ENCODE measurements around the gene FAM83F. TPM values are rescaled to one million over a fixed set of nuclear protein-coding genes. Genes with fewer than 3 reads are reported as not detected.

Gene FAM83F
- total RNA-seq, 1 experiment from 2014 or later = 43.1 TPM

GRCh38 chr22:40040927-40041326 lies 46.2 kb downstream of the FAM83F start:
- Mint-ChIP-seq H3K27me3 (ENCODE audit: low read depth) (peaks cover 18% of the 10 kb centered on the region), H3K36me3 (no peaks in the 10 kb centered on the region), H3K4me3 (no peak overlapping the region), H3K9me3 (no peaks in the 10 kb centered on the region), H3K4me1 (peaks cover 13% of the 10 kb centered on the region), H3K27ac (no peak overlapping the region)
- ChIA-PET POLR2A (no interaction called here), CTCF (interaction anchor here (0.7 to 1.2 kb wide), 3 partner anchors 16 to 108 kb away, joined by 3 to 6 read pairs (median 3); no protein-coding TSS in a partner anchor)
- no peak for ATAC-seq
- TF ChIP-seq, protein P1, sequence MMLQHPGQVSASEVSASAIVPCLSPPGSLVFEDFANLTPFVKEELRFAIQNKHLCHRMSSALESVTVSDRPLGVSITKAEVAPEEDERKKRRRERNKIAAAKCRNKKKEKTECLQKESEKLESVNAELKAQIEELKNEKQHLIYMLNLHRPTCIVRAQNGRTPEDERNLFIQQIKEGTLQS (CRISPR knock-in tag; conservative IDR thresholded peaks at IDR 0.05) = no peak
- TF ChIP-seq CBFB (CRISPR knock-in tag; IDR thresholded peaks at IDR 0.05; ENCODE audit: low read depth) = no peak
- no peak for TF ChIP-seq ZNF671 (CRISPR knock-in tag; IDR thresholded peaks at IDR 0.05)
- no peak for DNase-seq (ENCODE audit: low spot score)

- peaks cover 18% of the 10 kb centered on the region for H3K27me3 Mint-ChIP-seq (ENCODE audit: low read depth)
- ATAC-seq = no peak
- no peak for TF ChIP-seq HMGXB4 (CRISPR knock-in tag; IDR thresholded peaks at IDR 0.05)
- no peak for TF ChIP-seq HMGA2 (CRISPR knock-in tag; IDR thresholded peaks at IDR 0.05)
- no peak for TF ChIP-seq ZNF425 (CRISPR knock-in tag; conservative IDR thresholded peaks at IDR 0.05)
- TF ChIP-seq ELF4 (CRISPR knock-in tag; IDR thresholded peaks at IDR 0.05; ENCODE audit: low read depth) = no peak
- no peak for TF ChIP-seq NR3C1 (CRISPR knock-in tag; conservative IDR thresholded peaks at IDR 0.05; ENCODE audit: low read depth)
- TF ChIP-seq SMAD4 (CRISPR knock-in tag; IDR thresholded peaks at IDR 0.05) = no peak
- no peak overlapping the region for H3K27ac Mint-ChIP-seq
- no peaks in the 10 kb centered on the region for H3K9me3 Mint-ChIP-seq
- ChIA-PET POLR2A (no interaction called here), CTCF (no interaction called here)
- peaks cover 16% of the 10 kb centered on the region for H3K4me1 Mint-ChIP-seq
- DNase-seq (ENCODE audit: low spot score) = no peak
- H3K4me3 Mint-ChIP-seq = no peak overlapping the region
- no peaks in the 10 kb centered on the region for H3K36me3 Mint-ChIP-seq
These were observed 46.8 kb downstream of the FAM83F start for GRCh38 chr22:40041366-40042137.

DNA sequence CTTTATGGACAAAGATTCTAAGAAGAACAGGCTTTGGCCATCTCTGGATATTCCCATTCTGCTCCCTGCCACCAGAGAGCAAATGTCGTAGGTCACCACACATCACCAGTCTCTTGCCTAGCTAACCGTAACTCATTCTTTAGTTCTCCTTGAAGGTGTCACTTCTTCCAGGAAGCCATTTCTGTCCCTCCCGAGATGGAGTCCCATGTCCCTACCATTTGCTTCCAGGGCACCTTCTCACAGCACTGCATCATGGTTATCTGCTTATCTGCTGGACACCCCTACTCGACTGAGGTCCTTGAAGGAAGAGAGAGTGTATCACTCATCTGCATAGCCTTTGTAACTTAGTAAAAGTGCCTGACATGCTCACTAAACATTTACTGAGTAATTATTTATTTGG lies 47.6 kb downstream of the FAM83F start:
- ATAC-seq (no peak), DNase-seq (ENCODE audit: low spot score) (no peak)
- POLR2A ChIA-PET = no interaction called here
- no peak overlapping the region for H3K27ac Mint-ChIP-seq
- H3K27me3 Mint-ChIP-seq (ENCODE audit: low read depth) = peaks cover 18% of the 10 kb centered on the region
- H3K9me3 Mint-ChIP-seq = no peaks in the 10 kb centered on the region
- CTCF ChIA-PET = no interaction called here
- TF ChIP-seq FOXK1 (CRISPR knock-in tag; IDR thresholded peaks at IDR 0.05) (no peak), TP53 (CRISPR knock-in tag; IDR thresholded peaks at IDR 0.05) (no peak), NFE2L1 (CRISPR knock-in tag; IDR thresholded peaks at IDR 0.05) (no peak), IRF2 (CRISPR knock-in tag; IDR thresholded peaks at IDR 0.05; ENCODE audit: borderline replicate concordance, low read depth) (no peak)
- TF ChIP-seq, protein P2, sequence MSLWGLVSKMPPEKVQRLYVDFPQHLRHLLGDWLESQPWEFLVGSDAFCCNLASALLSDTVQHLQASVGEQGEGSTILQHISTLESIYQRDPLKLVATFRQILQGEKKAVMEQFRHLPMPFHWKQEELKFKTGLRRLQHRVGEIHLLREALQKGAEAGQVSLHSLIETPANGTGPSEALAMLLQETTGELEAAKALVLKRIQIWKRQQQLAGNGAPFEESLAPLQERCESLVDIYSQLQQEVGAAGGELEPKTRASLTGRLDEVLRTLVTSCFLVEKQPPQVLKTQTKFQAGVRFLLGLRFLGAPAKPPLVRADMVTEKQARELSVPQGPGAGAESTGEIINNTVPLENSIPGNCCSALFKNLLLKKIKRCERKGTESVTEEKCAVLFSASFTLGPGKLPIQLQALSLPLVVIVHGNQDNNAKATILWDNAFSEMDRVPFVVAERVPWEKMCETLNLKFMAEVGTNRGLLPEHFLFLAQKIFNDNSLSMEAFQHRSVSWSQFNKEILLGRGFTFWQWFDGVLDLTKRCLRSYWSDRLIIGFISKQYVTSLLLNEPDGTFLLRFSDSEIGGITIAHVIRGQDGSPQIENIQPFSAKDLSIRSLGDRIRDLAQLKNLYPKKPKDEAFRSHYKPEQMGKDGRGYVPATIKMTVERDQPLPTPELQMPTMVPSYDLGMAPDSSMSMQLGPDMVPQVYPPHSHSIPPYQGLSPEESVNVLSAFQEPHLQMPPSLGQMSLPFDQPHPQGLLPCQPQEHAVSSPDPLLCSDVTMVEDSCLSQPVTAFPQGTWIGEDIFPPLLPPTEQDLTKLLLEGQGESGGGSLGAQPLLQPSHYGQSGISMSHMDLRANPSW (CRISPR knock-in tag; conservative IDR thresholded peaks at IDR 0.05; ENCODE audit: low read depth) = no peak
- TF ChIP-seq, protein P3, sequence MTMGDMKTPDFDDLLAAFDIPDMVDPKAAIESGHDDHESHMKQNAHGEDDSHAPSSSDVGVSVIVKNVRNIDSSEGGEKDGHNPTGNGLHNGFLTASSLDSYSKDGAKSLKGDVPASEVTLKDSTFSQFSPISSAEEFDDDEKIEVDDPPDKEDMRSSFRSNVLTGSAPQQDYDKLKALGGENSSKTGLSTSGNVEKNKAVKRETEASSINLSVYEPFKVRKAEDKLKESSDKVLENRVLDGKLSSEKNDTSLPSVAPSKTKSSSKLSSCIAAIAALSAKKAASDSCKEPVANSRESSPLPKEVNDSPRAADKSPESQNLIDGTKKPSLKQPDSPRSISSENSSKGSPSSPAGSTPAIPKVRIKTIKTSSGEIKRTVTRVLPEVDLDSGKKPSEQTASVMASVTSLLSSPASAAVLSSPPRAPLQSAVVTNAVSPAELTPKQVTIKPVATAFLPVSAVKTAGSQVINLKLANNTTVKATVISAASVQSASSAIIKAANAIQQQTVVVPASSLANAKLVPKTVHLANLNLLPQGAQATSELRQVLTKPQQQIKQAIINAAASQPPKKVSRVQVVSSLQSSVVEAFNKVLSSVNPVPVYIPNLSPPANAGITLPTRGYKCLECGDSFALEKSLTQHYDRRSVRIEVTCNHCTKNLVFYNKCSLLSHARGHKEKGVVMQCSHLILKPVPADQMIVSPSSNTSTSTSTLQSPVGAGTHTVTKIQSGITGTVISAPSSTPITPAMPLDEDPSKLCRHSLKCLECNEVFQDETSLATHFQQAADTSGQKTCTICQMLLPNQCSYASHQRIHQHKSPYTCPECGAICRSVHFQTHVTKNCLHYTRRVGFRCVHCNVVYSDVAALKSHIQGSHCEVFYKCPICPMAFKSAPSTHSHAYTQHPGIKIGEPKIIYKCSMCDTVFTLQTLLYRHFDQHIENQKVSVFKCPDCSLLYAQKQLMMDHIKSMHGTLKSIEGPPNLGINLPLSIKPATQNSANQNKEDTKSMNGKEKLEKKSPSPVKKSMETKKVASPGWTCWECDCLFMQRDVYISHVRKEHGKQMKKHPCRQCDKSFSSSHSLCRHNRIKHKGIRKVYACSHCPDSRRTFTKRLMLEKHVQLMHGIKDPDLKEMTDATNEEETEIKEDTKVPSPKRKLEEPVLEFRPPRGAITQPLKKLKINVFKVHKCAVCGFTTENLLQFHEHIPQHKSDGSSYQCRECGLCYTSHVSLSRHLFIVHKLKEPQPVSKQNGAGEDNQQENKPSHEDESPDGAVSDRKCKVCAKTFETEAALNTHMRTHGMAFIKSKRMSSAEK (CRISPR knock-in tag; IDR thresholded peaks at IDR 0.05; ENCODE audit: borderline replicate concordance) = no peak
- no peak overlapping the region for H3K4me3 Mint-ChIP-seq
- no peaks in the 10 kb centered on the region for H3K36me3 Mint-ChIP-seq
- H3K4me1 Mint-ChIP-seq = peaks cover 16% of the 10 kb centered on the region

Measured in WTC11 (cell line).